A549 (cell line): ENCODE results near the gene METTL25B. TPM values are rescaled to one million over a fixed set of nuclear protein-coding genes. Genes with fewer than 3 reads are reported as not detected.

ENCODE experiments used
- ATAC-seq, 2 experiments: fragments of 200-7000 bp in 1 of 2; fragments of >200 bp in 1 of 2; cut with Nextera tagmentation in 1 of 2; cut with Tn5 transposase in 1 of 2; 3 replicates each; pipeline versions ENCODE4 v1.8.0 to v1.9.1; 2018 to 2020; ENCODE audit warnings: mild to moderate bottlenecking in 1 of 2, moderate library complexity in 1 of 2
- CTCF ChIA-PET: fragments of 300-600 bp; sonication (Branson Sonifier 250); formaldehyde crosslinking; extraction: SDS; loops from one replicate; lab custom pipeline; 2021; ENCODE audit warnings: antibody characterized with exemption, inconsistent platforms; lab: Yijun Ruan, JAX
- POLR2A ChIA-PET: fragments of 350-600 bp; formaldehyde crosslinking; extraction: SDS; loops from one replicate; lab custom pipeline; 2021; ENCODE audit warnings: antibody characterized with exemption, inconsistent platforms; lab: Yijun Ruan, JAX
- DNase-seq, 2 experiments: peaks; one replicate each; pipeline versions ENCODE4 v3.0.0 to v3.0.0-alpha.2; 2011 to 2016; ENCODE audit warnings: low read depth in 1 of 2, low spot score in 1 of 2
- FAIRE-seq: peaks from 2 replicates; lab custom pipeline; 2011; peaks lifted over from hg19 to GRCh38; lab: Jason Lieb, UNC
- H3K27ac ChIP-seq, 2 experiments: fragments of >200 bp; sonication (Bioruptor Twin); formaldehyde crosslinking; 3 replicates each; pipeline ENCODE4 v1.5.1; 2016 to 2017
- H3K4me1 ChIP-seq: fragments of >200 bp; sonication (Bioruptor Twin); formaldehyde crosslinking; 3 replicates; pipeline ENCODE4 v1.6.1; 2016
- H3K4me2 ChIP-seq: fragments of >200 bp; sonication (Bioruptor Twin); formaldehyde crosslinking; 3 replicates; pipeline ENCODE4 v1.6.1; 2016
- H3K4me3 ChIP-seq: fragments of >200 bp; sonication (Bioruptor Twin); formaldehyde crosslinking; 3 replicates; pipeline ENCODE4 v1.5.1; 2016
- H3K9me3 ChIP-seq: fragments of >200 bp; sonication (Bioruptor Twin); formaldehyde crosslinking; 3 replicates; pipeline ENCODE4 v1.6.1; 2016
- EHF ChIP-seq: fragments of 250-450 bp; sonication (Bioruptor Pico); IDR thresholded peaks from 2 replicates; pipeline ENCODE4 v1.5.0; 2020; ENCODE audit warnings: mild to moderate bottlenecking
- EHMT2 ChIP-seq: fragments of 200-600 bp; sonication (generic); IDR thresholded peaks from 2 replicates; pipeline ENCODE4 v1.6.1; 2016; ENCODE audit warnings: antibody characterized with exemption, low read depth, mild to moderate bottlenecking, moderate library complexity
- EP300 ChIP-seq, 2 experiments: fragments of >200 bp; sonication (Bioruptor Twin); formaldehyde crosslinking; IDR thresholded peaks; 2 replicates in 1 of 2; 3 replicates in 1 of 2; pipeline ENCODE4 v1.6.1; 2016 to 2017
- FOSB ChIP-seq: fragments of 250-450 bp; sonication (Bioruptor Pico); IDR thresholded peaks from 2 replicates; pipeline ENCODE4 v1.5.0; 2020; ENCODE audit warnings: mild to moderate bottlenecking, moderate library complexity
- FOXS1 ChIP-seq: fragments of 250-450 bp; sonication (Bioruptor Pico); IDR thresholded peaks from 2 replicates; pipeline ENCODE4 v1.5.0; 2020; ENCODE audit warnings: mild to moderate bottlenecking, moderate library complexity
- HEYL ChIP-seq: fragments of 250-450 bp; sonication (Bioruptor Pico); IDR thresholded peaks from 2 replicates; pipeline ENCODE4 v1.8.0; 2021; ENCODE audit warnings: mild to moderate bottlenecking, moderate library complexity
- MAZ ChIP-seq: fragments of 150-350 bp; IDR thresholded peaks from 2 replicates; pipeline ENCODE4 v1.6.1; 2014; ENCODE audit warnings: antibody characterized with exemption, low read depth, low read length, borderline replicate concordance
- NPAS2 ChIP-seq: fragments of 250-450 bp; sonication (Bioruptor Pico); IDR thresholded peaks from 2 replicates; pipeline ENCODE4 v1.8.0; 2022; ENCODE audit warnings: mild to moderate bottlenecking, moderate library complexity, borderline replicate concordance
- RFX5 ChIP-seq: fragments of 450-650 bp; IDR thresholded peaks from 2 replicates; pipeline ENCODE4 v1.7.1; 2014; ENCODE audit warnings: antibody characterized with exemption, mild to moderate bottlenecking, moderate library complexity
- WGBS: methylation state at CpG from one replicate; pipeline ENCODE4 v1.1.6; 2017; ENCODE audit errors: missing lambda C conversion rate; 5-methylcytosine and 5-hydroxymethylcytosine counted together
- polyA plus RNA-seq, 4 experiments: library from polyadenylated mRNA; depleted of rRNA in 3 of 4; stranded (reverse); fragments of >200 nt; fragmentation: RNase III in 1 of 4; extraction: RNeasy Plus Mini Kit Qiagen cat#74134 plus additional on column Dnase treatment in 1 of 4; gene quantifications; 2 replicates in 3 of 4; 3 replicates in 1 of 4; pipeline ENCODE4 v1.2.3, GENCODE V29; 2011 to 2017
- TF ChIP-seq, protein P1 (sequence below): fragments of 200-600 bp; sonication (generic); IDR thresholded peaks from 2 replicates; pipeline ENCODE4 v1.6.1; 2016; ENCODE audit warnings: antibody characterized with exemption, mild to moderate bottlenecking, moderate library complexity
- TF ChIP-seq, protein P2 (sequence below): IDR thresholded peaks from 2 replicates; pipeline ENCODE4 v1.6.1; 2012

Gene METTL25B
- polyA plus RNA-seq, 2 of the 4 experiments (the other 2 are of a cell fraction) = 16.7 to 18.5 TPM

DNA sequence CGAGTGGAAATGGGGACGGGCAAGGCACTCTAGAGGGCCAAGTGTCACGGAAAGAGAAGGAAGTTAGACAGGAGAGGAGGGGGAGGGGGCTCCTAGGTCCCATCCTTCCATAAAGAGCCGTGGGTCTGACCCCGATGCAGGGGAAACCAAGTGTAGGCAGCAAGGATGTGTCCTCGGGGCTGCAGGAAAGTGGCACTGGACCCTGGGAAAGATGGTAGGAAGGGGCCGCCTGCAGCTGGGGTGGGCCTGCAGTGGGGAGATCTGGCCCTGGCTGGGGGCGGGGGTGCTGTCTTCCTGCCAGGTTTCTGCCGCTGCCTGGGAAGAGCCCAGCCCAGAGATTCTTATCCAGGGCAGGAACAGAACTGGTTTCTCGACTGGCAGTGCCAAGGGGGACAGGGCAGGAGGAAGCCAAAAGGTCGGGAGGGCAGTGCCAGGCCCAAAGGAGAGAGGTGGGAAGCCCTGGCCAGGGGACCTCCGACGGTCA lies 35.8 kb upstream of the METTL25B start (continued):
- TF ChIP-seq, protein P1, sequence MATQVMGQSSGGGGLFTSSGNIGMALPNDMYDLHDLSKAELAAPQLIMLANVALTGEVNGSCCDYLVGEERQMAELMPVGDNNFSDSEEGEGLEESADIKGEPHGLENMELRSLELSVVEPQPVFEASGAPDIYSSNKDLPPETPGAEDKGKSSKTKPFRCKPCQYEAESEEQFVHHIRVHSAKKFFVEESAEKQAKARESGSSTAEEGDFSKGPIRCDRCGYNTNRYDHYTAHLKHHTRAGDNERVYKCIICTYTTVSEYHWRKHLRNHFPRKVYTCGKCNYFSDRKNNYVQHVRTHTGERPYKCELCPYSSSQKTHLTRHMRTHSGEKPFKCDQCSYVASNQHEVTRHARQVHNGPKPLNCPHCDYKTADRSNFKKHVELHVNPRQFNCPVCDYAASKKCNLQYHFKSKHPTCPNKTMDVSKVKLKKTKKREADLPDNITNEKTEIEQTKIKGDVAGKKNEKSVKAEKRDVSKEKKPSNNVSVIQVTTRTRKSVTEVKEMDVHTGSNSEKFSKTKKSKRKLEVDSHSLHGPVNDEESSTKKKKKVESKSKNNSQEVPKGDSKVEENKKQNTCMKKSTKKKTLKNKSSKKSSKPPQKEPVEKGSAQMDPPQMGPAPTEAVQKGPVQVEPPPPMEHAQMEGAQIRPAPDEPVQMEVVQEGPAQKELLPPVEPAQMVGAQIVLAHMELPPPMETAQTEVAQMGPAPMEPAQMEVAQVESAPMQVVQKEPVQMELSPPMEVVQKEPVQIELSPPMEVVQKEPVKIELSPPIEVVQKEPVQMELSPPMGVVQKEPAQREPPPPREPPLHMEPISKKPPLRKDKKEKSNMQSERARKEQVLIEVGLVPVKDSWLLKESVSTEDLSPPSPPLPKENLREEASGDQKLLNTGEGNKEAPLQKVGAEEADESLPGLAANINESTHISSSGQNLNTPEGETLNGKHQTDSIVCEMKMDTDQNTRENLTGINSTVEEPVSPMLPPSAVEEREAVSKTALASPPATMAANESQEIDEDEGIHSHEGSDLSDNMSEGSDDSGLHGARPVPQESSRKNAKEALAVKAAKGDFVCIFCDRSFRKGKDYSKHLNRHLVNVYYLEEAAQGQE = no peak
- TF ChIP-seq FOXS1 (CRISPR knock-in tag) = no peak
- TF ChIP-seq HEYL (CRISPR knock-in tag) = no peak
- TF ChIP-seq FOSB (CRISPR knock-in tag) = no peak
- TF ChIP-seq NPAS2 = no peak
- TF ChIP-seq EHF (CRISPR knock-in tag) = no peak
- TF ChIP-seq EHMT2 = no peak

DNA sequence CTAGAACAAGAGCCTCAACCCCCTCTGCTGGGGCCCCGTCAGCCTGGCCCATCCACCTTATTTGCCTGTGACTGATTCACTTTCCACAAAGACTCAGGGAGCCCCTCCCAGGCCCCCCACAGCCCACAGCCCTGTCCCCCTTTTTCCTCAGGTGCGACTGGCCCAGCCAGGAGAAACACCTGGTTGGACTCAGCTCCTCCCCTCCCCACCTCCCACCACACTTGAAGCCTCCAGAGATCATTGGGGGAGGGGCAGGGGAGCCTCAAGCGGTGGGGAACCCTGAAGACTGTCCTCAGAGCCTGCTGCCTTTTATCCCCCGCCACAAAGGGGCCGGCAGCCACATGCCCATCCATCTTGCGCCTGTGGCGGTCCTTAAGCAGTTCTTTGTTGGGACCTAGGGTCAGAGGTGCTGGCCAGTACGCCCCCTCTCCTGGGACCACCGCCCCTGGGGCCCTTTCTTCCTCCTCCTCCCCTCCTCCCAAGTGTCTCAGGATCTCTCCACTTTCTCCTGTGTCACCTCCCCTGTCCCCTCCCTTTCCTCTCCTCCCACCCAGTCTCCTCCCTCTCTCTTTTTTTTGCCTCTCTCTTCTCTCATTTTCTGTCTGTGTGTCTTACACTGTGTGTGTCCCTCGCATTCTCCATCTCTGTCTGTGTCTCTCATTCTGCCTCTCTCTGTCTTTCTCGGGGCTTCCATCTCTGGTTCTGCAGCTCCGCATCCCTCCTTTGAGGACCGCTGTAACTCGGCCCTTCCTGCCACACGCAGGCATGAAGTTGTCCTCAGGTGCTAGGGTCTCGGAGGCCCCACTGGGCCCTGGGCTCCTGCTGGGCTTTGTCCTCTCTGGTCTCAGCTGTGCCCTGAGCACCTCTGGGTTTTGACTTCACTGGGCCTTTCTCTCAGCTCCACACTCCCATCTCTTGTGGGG lies 35.1 kb upstream of the METTL25B start:
- peak overlapping the region in 1 of 2 experiments; percentile 63; a peak in 3 of 6 replicates for H3K27ac ChIP-seq
- FAIRE-seq = no peak
- ATAC-seq = no peak

DNA sequence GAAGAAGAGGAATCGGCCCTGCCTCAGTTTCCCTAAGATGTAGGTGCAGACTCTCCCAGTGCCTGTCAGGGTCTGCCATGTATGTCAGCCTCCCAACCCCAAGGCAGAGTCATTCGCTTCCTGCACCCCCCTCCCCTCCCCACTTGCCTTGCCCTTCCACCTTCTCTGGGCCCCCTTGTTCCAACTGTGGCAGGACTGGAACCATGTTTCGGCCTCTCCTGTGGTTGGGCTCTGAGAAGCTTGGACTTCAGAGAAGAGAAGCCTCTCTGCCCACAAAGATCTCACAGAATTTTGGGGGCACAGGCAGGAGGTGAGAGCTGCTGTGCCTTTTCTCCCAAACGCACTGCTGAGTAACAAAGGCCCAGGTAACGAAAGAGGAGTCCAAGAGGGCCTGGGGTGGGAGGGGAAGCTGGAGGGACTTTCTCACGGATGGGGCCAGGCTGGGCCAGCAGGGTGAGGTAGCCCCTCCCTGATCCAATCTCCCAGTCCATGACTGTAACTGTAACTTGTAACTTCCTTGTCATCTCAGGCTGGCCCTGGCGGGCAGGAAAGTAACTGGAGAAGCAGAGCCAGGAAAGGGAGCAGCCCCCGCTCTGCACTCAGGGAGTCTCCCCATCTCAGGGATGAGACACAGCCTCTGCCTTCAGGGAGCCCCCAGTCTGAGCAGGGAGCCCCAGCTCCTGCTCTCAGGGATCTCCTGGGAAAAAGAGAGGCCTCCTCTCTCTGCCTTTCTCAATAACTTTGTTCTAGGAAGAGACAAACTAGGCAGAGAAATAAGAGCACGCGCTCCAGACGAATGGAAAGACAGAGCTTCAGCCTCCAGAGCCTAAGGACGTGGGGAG lies 34.2 kb upstream of the METTL25B start:
- Histone ChIP-seq H3K4me1 (peaks cover 44% of the 10 kb centered on the region), H3K9me3 (no peaks in the 10 kb centered on the region), H3K4me2 (no peak overlapping the region), H3K27ac (peak overlapping the region in 1 of 2 experiments; percentile 23; a peak in 2 of 6 replicates), H3K4me3 (no peak overlapping the region)
- ChIA-PET CTCF (interaction anchor here (0.7 to 52.1 kb wide), 9 partner anchors 10 to 228 kb away, joined by 3 to 2258 read pairs (median 4); partner anchors contain the start of genes CRABP2, ISG20L2, METTL25B and NES), POLR2A (interaction anchor here (0.7 to 0.9 kb wide), 2 partner anchors 17 to 111 kb away, joined by 3 read pairs; no protein-coding TSS in a partner anchor)
- FAIRE-seq (no peak), ATAC-seq (peak in 1 of 2 experiments; percentile 7; a peak in 2 of 6 replicates), DNase-seq (peak in 1 of 2 experiments; percentile 34)
- 72% methylated on average over 11 of the region's 12 CpGs for WGBS
- TF ChIP-seq RFX5 = no peak
- TF ChIP-seq MAZ = no peak

More for the DNA sequence above, 35.1 kb upstream of the METTL25B start:
- Histone ChIP-seq H3K9me3 (no peaks in the 10 kb centered on the region), H3K4me3 (no peak overlapping the region), H3K4me2 (peak overlapping the region; percentile 46), H3K4me1 (peaks cover 44% of the 10 kb centered on the region)
- ChIA-PET POLR2A (interaction anchor here (0.9 kb wide), 1 partner anchor 18 kb away, joined by 3 read pairs; no protein-coding TSS in a partner anchor), CTCF (interaction anchor here (1.1 to 52.1 kb wide), 9 partner anchors 9 to 229 kb away, joined by 3 to 2258 read pairs (median 9); partner anchors contain the start of genes CRABP2, HAPLN2, INSRR and ISG20L2)
- TF ChIP-seq EHF (CRISPR knock-in tag) = no peak
- no peak for TF ChIP-seq FOXS1 (CRISPR knock-in tag)
- DNase-seq = no peak
- WGBS = 76% methylated on average over 15 of the region's 16 CpGs

DNA sequence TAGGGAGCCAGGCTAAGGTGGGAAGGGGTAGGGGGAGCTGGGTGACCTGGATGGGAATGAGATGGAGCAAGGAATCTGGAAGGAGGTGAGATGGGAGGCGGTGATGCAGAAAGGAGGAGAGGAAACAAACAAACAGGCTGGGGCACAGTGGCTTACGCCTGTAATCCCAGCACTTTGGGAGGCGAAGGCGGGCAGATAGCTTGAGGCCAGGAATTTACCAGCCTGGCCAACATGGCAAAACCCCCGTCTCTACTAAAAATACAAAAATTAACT lies 33.6 kb upstream of the METTL25B start:
- Histone ChIP-seq H3K4me1 (peaks cover 44% of the 10 kb centered on the region), H3K4me3 (no peak overlapping the region), H3K27ac (peak overlapping the region in 1 of 2 experiments; percentile 23; a peak in 2 of 6 replicates), H3K9me3 (no peaks in the 10 kb centered on the region), H3K4me2 (no peak overlapping the region)
- TF ChIP-seq, protein P2, sequence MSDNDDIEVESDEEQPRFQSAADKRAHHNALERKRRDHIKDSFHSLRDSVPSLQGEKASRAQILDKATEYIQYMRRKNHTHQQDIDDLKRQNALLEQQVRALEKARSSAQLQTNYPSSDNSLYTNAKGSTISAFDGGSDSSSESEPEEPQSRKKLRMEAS = no peak
- TF ChIP-seq EP300 (IDR thresholded peaks at IDR 0.05) = no peak
- no peak for ATAC-seq
- ChIA-PET POLR2A (interaction anchor here (0.7 kb wide), 1 partner anchor 111 kb away, joined by 3 read pairs; no protein-coding TSS in a partner anchor), CTCF (interaction anchor here (0.7 to 52.1 kb wide), 7 partner anchors 18 to 227 kb away, joined by 3 to 2258 read pairs (median 4); partner anchors contain the start of genes CRABP2, ISG20L2, METTL25B and NES)
- DNase-seq = no peak
- WGBS = 89% methylated on average over 5 of the region's 5 CpGs
- no peak for FAIRE-seq
